Measurements from ENCODE around the gene PLXNA4.
A peak's percentile ranks its signal among the peaks of the same experiment; 100 is the strongest.
"Not testable (repeated sequence)": the region's sequence is repeated elsewhere in the genome, so short reads cannot be mapped to it uniquely, and the experiment has no call there.

Gene PLXNA4

GRCh38 chr7:132402751-132403245 is 173.5 kb downstream of the PLXNA4 start:
- intact Hi-C loops (cut with DNase I) = no loop called here
- DNase-seq = no peak

- no peak for DNase-seq
- intact Hi-C loops (cut with DNase I) = no loop called here
Observed at GRCh38 chr7:132402096-132402495, 174.2 kb downstream of the PLXNA4 start.

- DNase-seq = peak in 4 of 10 donors; percentile 35 to 91 (median 75)
- intact Hi-C loops (cut with DNase I) = no loop called here
Observed at GRCh38 chr7:132400561-132401142, 175.6 kb downstream of the PLXNA4 start.

- intact Hi-C loops (cut with DNase I) = no loop called here
- DNase-seq = no peak
Observed at GRCh38 chr7:132399367-132399766, 176.9 kb downstream of the PLXNA4 start.

- DNase-seq = no peak
- intact Hi-C loops (cut with DNase I) = no loop called here
Observed at GRCh38 chr7:132398253-132398925, 177.9 kb downstream of the PLXNA4 start.

GRCh38 chr7:132397070-132397469 is 179.2 kb downstream of the PLXNA4 start:
- DNase-seq = no peak
- intact Hi-C loops (cut with DNase I) = no loop called here

- DNase-seq = no peak
- intact Hi-C loops (cut with DNase I) = no loop called here
Observed at GRCh38 chr7:132395361-132395760, 180.9 kb downstream of the PLXNA4 start.

GRCh38 chr7:132394283-132395198 is 181.7 kb downstream of the PLXNA4 start:
- DNase-seq = no peak
- intact Hi-C loops (cut with DNase I) = no loop called here

GRCh38 chr7:132393789-132394261 is 182.4 kb downstream of the PLXNA4 start:
- intact Hi-C loops (cut with DNase I) = no loop called here
- DNase-seq = peak in 2 of 10 donors; percentile 21 to 22

GRCh38 chr7:132392713-132393112 is 183.6 kb downstream of the PLXNA4 start:
- intact Hi-C loops (cut with DNase I) = no loop called here
- DNase-seq = no peak

- intact Hi-C loops (cut with DNase I) = no loop called here
- no peak for DNase-seq
Observed at GRCh38 chr7:132390705-132391104, 185.6 kb downstream of the PLXNA4 start.

GRCh38 chr7:132390049-132390448 is 186.2 kb downstream of the PLXNA4 start:
- intact Hi-C loops (cut with DNase I); DNase-seq: not testable (repeated sequence)

- intact Hi-C loops (cut with DNase I) = no loop called here
- no peak for DNase-seq
Observed at GRCh38 chr7:132388688-132389087, 187.6 kb downstream of the PLXNA4 start.

GRCh38 chr7:132387596-132387995 is 188.7 kb downstream of the PLXNA4 start:
- DNase-seq = no peak
- intact Hi-C loops (cut with DNase I) = no loop called here

- peak in 2 of 10 donors; percentile 16 to 39 for DNase-seq
Observed at GRCh38 chr7:132386201-132386681, 190.0 kb downstream of the PLXNA4 start.

GRCh38 chr7:132383962-132384361 is 192.3 kb downstream of the PLXNA4 start:
- DNase-seq = no peak
- intact Hi-C loops (cut with DNase I) = no loop called here

More at GRCh38 chr7:132386201-132386681, 190.0 kb downstream of the PLXNA4 start:
- intact Hi-C loops (cut with DNase I) = no loop called here

- intact Hi-C loops (cut with DNase I) = no loop called here
- DNase-seq = no peak
Observed at GRCh38 chr7:132381742-132382472, 194.4 kb downstream of the PLXNA4 start.

- no peak for DNase-seq
- intact Hi-C loops (cut with DNase I) = no loop called here
Observed at GRCh38 chr7:132380059-132380458, 196.2 kb downstream of the PLXNA4 start.

- DNase-seq = no peak
- intact Hi-C loops (cut with DNase I) = no loop called here
Observed at GRCh38 chr7:132379292-132379691, 197.0 kb downstream of the PLXNA4 start.

All from posterior cingulate gyrus (tissue), 11 donors.